Mucosa of descending colon (tissue), 3 donors: ENCODE data around the gene CFAP141. TPM values are rescaled to one million over a fixed set of nuclear protein-coding genes. Genes with fewer than 3 reads are reported as not detected.

ENCODE experiments used
- ATAC-seq: fragments of 200-7000 bp; cut with Tn5 transposase; one replicate; pipeline ENCODE4 v1.9.1; 2020; ENCODE audit warnings: mild to moderate bottlenecking, moderate library complexity
- DNase-seq, 3 donors: peaks; one replicate each; pipeline ENCODE4 v3.0.0-alpha.2; 2020
- H3K36me3 ChIP-seq: fragments of 200-600 bp; one replicate; pipeline ENCODE4 v1.8.0; 2021; ENCODE audit warnings: low read depth, mild to moderate bottlenecking
- H3K4me1 ChIP-seq: fragments of 200-600 bp; one replicate; pipeline ENCODE4 v1.8.0; 2021; ENCODE audit warnings: low read depth, mild to moderate bottlenecking
- H3K4me3 ChIP-seq: fragments of 200-600 bp; one replicate; pipeline ENCODE4 v1.8.0; 2021; ENCODE audit warnings: mild to moderate bottlenecking
- H3K9me3 ChIP-seq: fragments of 200-600 bp; one replicate; pipeline ENCODE4 v1.8.0; 2021; ENCODE audit warnings: mild to moderate bottlenecking
- CTCF ChIP-seq: fragments of 200-600 bp; IDR thresholded peaks from one replicate; pipeline ENCODE4 v1.8.0; 2022; ENCODE audit warnings: antibody characterized with exemption, mild to moderate bottlenecking
- intact Hi-C, 2 donors: fragments of 100-400 bp; cut with DNase I in 1 of 2; cut with micrococcal nuclease in 1 of 2; formaldehyde crosslinking; loops; one replicate each; pipeline versions ENCODE4 v1.11.0 to v1.11.1; 2022; cut with DNase I, micrococcal nuclease
- total RNA-seq, 3 donors: library from RNA; stranded (reverse); fragmentation: NEBNext Ultra II Directional in 2 of 3; extraction: Animal tissue kit (Norgen Biotek cat#: 25700) in 2 of 3; gene quantifications; one replicate each; pipeline versions ENCODE4 v1.2.1 to v1.2.4, GENCODE V29; 2021 to 2023
- donor health status: DM: no; HTN: no; CAD: no; lungs with moderate emphysema.
- donor health status: DM: no; HTN: no; CAD: no.
- donor health status: DM: no; HTN: yes; CAD: no.

Gene CFAP141
- total RNA-seq, 3 donors from 2014 or later: not detected

- Histone ChIP-seq H3K9me3 (no peaks in the 10 kb centered on the region), H3K36me3 (peaks cover 4% of the 10 kb centered on the region), H3K4me1 (peaks cover 59% of the 10 kb centered on the region), H3K4me3 (no peak overlapping the region)
- ATAC-seq: peak; percentile 73
- intact Hi-C loops: no loop called here
- no peak for TF ChIP-seq CTCF
- DNase-seq: peak in 1 of 3 donors; percentile 73
Measured at GRCh38 chr1:154176337-154176736, 29.8 kb downstream of the CFAP141 start.

DNA sequence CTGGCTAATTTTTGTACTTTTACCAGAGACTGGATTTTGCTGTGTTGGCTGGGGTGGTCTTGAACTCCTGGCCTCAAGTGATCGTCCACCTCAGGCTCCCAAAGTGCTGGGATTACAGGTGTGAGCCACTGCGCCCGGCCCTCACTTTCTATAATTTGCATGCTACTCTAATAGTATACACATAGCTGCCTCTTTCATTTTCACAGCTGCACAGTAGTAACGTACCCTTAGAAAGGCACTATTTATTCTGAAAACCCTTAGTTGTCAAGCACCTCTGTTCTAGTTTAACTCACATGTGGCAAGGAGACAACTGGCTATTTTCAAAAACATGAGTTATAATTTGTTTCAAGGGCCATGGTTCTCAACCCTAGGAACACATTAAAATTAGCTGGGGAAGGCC lies 31.5 kb downstream of the CFAP141 start:
- Histone ChIP-seq H3K4me3 (no peak overlapping the region), H3K9me3 (no peaks in the 10 kb centered on the region), H3K36me3 (peaks cover 8% of the 10 kb centered on the region), H3K4me1 (peaks cover 42% of the 10 kb centered on the region)
- intact Hi-C loops: no loop called here
- ATAC-seq: no peak
- no peak for DNase-seq
- no peak for TF ChIP-seq CTCF

DNA sequence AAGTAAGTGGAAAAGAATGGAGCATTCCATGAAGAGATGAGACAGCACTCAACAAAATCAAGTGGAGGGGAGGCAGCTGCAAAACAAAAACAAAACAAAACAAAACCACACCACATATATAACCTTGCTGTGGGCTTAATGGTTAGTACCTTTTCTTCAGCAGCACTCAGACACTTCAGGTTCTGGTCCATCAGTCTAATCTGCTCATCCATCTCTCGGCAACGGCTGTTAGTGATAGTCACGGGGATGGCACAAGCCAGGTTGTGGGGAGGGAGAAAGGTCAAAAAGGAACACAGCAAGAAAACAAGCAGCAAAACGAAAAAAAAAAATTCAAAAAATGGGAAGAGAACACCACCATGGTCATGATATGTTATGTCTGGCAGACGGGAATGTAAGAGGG lies 34.3 kb downstream of the CFAP141 start:
- DNase-seq: no peak
- Histone ChIP-seq H3K4me3 (no peak overlapping the region), H3K4me1 (peaks cover 14% of the 10 kb centered on the region), H3K36me3 (peaks cover 23% of the 10 kb centered on the region), H3K9me3 (no peaks in the 10 kb centered on the region)
- intact Hi-C loops: no loop called here
- ATAC-seq: no peak
- TF ChIP-seq CTCF: no peak

DNA sequence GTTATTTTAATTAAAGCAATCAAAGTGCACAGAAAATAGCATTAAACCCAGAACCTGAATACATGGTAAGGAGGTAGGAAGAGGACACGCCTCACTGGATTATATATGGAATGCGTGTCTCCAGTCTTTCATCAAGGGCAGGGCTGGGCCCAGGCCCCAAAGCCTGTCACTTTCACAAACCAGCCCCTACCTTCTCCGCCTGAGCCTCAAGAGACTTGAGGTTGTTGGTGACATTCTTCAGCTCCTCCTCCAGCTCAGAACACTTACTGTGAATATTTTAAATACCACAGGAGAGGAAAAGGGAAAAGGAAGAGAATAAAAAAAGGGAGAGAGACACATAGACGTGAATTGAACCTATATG lies 34.9 kb downstream of the CFAP141 start:
- ATAC-seq (no peak), DNase-seq (no peak)
- TF ChIP-seq CTCF: no peak
- Histone ChIP-seq H3K4me3 (no peak overlapping the region), H3K36me3 (peaks cover 28% of the 10 kb centered on the region), H3K4me1 (peaks cover 8% of the 10 kb centered on the region), H3K9me3 (no peaks in the 10 kb centered on the region)
- intact Hi-C loops: no loop called here

- peaks cover 3% of the 10 kb centered on the region for H3K4me1 ChIP-seq
- intact Hi-C loops: no loop called here
- H3K4me3 ChIP-seq: no peak overlapping the region
- no peaks in the 10 kb centered on the region for H3K9me3 ChIP-seq
- peaks cover 28% of the 10 kb centered on the region for H3K36me3 ChIP-seq
- DNase-seq: no peak
- ATAC-seq: peak; percentile 39
- TF ChIP-seq CTCF: no peak
Measured at GRCh38 chr1:154170547-154171222, 35.4 kb downstream of the CFAP141 start.

DNA sequence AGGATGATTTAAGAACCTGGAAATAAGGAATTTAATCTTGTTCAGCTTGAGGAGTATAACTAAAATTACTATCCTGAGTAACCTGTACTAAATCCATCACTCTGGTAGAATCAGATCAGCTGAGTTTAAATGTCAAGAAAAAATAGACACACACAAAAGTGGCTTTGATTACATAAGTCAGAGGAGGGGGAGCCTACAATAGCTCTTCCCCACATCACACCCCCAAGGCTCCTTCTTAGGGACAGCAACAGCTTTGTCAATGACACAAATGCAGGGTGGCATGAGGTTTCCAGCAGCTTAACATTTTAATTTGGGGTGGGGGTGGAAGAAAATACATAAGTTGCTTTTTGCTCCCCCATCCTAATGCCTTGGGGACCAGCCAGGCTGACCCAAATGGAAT lies 38.7 kb downstream of the CFAP141 start:
- Histone ChIP-seq H3K36me3 (peaks cover 35% of the 10 kb centered on the region), H3K4me3 (no peak overlapping the region), H3K4me1 (no peaks in the 10 kb centered on the region), H3K9me3 (no peaks in the 10 kb centered on the region)
- no peak for TF ChIP-seq CTCF
- intact Hi-C loops: no loop called here
- no peak for ATAC-seq
- no peak for DNase-seq
